ENCODE measurements around the gene FBXO2.

DNA sequence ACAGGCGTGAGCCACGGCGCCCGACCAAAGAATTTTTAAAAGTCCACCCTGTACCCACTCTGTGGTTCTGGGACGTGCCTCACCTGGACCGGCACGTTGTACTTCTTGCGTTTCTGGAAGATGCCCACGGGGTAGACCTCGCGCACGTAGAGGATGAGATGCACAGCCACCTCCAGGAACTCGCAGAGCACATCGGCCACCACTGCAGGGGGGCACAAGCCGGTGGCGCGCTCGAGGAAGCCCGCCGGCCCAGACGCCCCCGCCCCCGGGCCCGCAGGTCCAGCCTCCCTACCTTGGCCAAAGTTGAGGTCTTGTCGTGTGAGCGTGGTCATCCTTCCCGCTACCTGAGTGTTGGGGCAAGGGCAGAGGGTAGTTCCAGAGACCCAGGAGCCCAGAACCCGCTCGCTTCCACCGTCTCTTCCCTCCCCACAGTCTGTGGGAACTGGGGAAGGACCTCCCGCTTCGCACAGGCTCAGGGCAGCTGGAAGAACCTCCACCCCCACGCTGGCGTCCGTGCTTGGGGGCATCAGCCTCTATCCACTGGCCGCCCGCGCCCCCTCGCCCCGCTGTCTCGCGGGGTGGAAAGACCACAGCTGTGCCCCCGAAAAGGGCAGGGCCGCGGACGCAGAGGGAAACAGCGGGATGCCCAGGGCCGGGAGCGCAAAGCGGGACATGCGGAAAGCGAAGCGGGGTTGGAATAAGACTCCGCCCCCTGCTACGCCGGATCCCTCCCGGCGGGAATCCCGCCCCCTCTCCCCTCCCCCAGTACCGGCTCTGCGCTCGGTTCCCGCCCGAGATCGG lies 26.2 kb upstream of the FBXO2 start:
- TF ChIP-seq CTCF (IDR thresholded peaks at IDR 0.05; ENCODE audit: low read length) = no peak
- TF ChIP-seq EZH2 (optimal IDR thresholded peaks at IDR 0.05; ENCODE audit: low read depth, low read length) = no peak
- TF ChIP-seq EZH2phosphoT487 (IDR thresholded peaks at IDR 0.05; ENCODE audit: low read length) = no peak

Data from MM.1S (cell line).